Activated T-helper 9 cell treated with anti-CD3 and anti-CD28 coated beads, Interleukin-2, amount 50 U/mL, for 16 hours (primary cell): ENCODE measurements around the gene CACNA1D.
"Not testable (repeated sequence)": the region's sequence is repeated elsewhere in the genome, so short reads cannot be mapped to it uniquely, and the experiment has no call there.

Experiments used
- DNase-seq: peaks from one replicate; pipeline ENCODE4 v3.0.0-alpha.2; 2020; ENCODE audit warnings: low read depth

The CACNA1D gene

DNA sequence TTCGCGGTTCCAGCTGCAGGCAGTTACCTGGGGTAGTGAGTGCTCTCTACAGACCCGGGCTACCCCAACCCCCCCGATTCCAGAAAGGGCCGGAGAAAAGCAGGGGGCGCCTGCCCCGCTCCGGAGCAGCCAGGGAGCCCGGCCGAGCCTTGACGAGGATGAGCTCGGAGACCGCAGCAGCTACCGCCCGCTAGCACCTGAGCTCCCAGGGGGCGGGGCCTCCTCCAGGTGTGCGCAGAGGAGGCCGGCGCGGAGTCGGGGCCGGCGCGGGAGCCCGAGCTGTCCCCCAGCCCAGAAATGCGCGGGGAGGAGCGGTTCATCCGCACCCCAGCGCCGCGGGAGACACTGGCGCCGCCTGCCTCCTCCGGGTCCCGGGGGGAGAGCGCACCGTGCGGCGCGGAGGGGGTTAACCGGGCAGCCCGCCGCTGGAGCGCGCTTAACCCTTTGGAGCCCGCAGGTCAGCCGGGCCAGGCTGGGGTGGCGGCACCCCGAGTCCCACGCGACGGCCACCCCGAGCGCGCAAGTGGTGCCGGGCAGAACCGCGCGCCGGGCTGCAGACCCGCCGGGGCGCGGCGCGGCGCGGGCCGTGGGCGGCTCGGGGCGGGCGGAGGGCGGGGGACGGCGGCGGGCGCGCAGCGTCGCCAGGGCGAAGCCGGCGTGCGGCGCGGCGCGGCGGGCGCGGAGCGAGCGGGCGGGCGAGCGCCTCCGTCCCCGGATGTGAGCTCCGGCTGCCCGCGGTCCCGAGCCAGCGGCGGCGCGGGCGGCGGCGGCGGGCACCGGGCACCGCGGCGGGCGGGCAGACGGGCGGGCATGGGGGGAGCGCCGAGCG is at the start of gene CACNA1D:
Gene CACNA1D, plus strand, starts transcription at position 649 of the 829 bp plus-strand sequence. CDS start 556 bp downstream, outside the sequence.
- DNase-seq, result no peak

DNA sequence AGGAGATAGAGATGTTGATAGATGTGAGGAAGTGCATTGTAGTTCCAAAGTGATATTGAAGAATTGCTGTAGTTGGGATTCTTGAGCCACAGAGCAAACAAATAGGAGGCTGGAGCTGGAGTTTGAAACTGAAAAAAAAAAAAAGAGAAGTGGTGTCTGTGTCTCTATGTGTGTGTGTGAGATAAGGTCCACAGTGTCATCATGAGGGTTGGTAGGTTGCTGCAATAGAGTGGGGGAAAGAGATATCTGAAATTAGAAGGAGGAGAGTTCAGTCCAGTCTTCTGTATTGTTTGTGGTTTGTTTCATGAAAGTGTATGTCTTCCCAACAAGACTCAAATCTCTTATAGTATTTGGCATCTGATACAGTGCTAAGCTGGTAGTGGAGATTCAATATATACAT is 37.3 kb upstream of the CACNA1D start:
- no peak for DNase-seq

DNA sequence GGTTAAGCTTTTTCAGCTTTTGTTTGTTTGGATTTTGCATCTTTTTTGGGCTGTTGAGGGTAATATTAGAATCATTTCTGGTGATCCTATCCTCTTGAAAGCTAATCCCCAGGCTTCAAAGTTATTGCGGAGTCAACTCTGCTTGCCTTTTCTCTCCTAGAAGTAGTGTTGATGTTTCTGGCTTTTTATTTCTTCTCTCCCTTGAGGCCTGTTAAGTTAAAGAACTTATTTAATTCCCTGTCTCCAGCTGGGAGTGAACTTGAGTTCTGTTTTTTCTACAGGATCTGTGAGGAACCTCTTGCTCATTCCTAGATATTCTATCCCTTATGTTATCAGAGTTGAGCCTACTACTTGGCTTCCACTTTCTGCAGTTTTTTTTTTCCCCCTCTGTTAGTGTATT is 34.1 kb upstream of the CACNA1D start:
- no peak for DNase-seq

DNA sequence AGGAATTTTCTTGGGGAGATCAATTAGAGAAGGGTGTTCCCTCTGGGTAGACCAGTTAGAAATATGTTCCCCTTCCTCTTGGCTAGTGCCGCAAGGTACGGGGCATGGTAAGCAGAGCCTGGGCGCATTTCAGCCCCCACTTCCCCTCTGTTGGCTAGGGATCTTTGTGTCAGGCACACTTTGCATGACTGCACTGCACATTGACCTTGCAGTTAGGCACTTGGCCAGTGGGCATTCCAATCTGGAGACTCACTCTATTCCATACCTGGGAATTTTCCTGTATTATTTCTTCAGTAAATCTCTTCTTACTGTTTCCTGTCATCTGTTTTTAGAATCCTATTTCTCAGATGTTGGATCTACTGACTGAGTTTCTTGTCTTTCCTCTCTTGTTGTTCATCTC is 30.0 kb upstream of the CACNA1D start:
- DNase-seq, result no peak

DNA sequence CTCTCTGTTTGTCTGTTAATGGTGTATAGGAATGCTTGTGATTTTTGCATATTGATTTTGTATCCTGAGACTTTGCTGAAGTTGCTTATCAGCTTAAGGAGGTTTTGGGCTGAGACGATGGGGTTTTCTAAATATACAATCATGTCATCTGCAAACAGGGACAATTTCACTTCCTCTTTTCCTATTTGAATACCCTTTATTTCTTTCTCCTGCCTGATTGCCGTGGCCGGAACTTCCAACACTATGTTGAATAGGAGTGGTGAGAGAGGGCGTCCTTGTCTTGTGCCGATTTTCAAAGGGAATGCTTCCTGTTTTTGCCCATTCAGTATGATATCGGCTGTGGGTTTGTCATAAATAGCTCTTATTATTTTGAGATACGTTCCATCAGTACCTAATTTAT is 24.7 kb upstream of the CACNA1D start:
- DNase-seq, result not testable (repeated sequence)

DNA sequence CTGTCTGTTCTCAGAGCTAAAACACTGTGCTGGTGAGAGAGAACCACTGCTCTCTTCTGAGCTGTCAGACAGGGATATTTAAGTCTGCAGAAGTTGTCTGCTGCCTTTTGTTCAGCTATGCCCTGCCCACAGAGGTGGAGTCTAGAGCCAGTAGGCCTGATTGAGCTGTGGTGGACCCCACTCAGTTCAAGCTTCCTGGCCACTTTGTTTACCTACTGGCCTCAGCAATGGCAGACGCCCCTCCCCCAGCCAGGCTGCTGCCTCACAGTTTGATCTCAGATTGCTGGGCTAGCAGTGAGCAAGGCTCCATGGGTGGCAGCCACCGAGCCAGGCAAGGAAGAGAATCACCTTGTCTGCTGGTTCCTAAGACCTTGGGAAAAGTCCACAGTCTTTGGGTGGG is 21.0 kb upstream of the CACNA1D start:
- DNase-seq, result no peak

DNA sequence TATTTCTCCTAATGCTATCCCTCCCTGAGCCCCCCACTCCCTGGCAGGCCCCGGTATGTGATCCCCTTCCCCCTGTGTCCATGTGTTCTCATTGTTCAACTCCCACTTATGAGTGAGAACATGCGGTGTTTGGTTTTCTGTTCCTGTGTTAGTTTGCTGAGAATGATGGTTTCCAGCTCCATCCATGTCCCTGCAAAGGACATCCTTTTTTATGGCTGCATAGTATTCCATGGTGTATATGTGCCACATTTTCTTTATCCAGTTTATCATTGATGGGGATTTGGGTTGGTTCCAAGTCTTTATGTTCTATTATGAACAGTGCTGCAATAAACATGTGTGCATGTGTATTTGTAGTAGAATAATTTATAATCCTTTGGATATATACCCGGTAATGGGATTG is 18.0 kb upstream of the CACNA1D start:
- DNase-seq, result not testable (repeated sequence)

DNA sequence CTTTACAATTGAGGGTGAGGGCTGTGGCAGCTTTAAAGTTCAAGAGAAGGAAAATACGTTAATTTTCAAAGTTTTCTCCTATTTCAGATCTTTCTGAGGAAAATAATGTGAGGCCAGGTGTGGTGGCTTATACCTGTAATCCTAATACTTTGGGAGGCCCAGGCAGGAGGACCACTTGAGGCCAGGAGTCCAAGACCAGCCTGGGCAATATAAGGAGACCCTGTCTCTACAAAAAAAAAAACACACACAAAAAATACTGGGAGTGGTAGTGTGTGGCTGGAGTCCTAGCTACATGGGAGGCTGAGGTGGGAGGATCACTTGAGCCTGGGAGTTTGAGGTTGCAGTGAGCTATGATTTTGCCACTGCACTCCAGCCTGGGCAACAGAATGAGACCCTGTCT is 16.7 kb upstream of the CACNA1D start:
- DNase-seq, result not testable (repeated sequence)

DNA sequence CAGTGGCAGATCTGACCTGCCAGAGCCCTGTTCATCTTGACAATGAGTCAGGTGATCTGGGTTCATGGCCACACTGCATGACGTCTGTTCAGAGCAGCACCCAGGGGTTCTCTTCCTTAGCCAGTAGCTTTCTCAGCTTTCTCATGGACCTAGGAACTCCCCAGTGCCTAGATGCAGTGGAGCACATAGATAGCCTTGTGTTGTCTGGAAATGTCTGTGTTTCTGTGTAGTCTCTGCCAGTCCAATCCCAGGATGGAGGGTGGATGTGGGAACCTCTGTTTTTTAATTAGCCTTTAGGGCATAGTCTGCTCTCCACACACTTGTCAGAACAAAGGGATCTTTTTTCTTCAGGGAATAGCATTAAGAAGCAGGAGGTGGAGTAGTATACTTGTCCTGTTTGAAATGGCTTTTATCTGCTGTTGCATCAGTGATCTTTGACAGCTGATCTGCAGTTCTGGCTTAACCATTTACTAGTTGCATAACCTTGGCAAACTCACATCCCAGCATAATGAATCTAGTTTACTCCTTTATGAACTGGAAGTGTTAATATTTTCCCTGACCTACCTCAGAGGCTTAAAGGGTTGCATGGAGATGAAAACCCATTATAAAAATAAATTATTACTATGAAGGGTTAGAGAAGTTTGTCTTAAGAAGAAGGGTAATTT is 16.1 kb upstream of the CACNA1D start:
- DNase-seq, result no peak

DNA sequence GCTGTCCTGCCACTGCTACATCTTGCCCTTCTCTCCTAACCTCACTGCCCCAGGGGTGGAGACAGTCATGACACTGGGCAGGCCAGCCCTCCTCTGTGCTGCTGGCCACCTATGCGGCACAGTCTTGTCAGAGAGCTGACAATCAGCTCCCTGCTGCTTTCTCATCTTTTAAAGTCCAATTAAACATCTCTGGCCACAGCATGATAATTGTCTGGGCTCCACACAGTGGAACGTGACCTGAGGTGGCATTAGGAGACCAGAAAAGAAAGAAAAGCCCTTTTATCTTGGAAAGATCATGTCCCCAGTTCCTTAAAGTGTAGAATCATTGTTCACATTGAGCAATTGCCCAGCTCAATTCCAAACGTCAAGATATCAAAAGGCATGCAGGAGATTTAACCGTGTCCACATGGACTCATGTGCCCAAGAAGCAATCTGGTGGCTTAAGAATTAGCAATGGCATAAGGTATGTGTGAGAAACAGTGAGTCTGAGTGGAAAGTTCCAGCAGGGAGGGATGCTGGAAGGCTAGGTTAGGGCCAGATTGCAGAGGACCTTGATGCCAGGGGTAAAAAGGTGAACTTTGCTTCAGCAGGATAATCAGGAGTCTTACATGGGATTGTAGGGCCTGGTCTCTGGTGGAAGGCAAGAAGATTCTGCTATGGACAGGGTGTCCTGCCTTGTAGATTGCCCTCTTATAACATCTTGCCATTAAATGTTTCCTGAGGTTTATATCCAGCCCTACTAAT is 15.3 kb upstream of the CACNA1D start:
- DNase-seq, result no peak

DNA sequence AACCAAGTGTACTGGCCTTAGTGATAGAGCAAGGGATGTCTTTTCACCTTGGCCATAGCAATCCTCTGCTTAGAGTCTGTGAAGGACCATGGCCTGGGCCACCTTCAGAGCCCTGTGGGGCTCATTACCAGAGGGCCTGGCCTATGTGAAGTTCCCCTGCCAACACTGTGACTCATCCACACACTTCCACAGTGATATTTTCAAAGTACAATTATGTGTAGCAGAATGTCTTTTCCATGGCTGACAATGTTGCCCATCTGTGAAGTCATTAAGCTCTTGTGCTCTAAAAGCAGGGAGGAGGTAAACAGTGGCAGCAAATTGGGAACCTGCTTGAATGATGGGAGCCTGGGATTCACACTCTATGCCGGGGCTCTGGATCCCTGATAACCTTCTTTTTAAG is 12.2 kb upstream of the CACNA1D start:
- DNase-seq, result no peak

DNA sequence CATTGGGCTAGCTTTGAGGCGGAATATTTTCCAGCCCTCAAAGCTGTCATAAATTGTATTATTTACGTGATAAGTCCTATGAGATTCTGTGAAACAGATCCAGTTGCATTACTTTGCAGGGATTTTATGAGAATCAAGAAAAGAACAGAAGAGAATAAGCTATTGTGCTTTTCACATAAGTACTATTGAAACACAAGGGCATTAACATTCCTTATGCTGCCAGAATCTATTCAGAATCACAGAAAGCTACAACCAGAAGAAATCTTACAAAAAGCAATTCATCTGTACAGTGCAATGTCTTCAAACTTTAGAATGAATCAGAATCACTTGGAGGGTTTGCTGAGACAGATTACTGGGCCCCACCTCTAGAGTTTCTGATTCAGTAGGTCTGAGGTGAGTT is 10.6 kb upstream of the CACNA1D start:
- no peak for DNase-seq

DNA sequence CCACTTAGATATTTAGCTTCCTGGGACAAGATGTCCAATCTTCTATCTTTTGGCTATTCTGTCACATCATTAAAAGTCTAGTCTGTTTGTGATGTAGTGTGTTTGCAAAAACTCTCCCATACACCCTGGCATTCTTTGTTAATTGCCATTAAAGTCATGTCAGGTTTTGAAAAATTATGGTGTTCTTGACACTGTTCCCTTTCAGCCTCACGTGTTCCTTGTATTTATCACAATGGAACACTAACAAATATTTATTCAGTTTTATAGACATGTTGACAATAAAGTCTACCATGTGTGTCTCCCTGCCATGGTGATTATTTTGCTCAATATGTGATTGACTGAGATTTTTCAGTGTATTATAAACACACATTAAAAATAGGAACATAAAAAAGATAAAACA is 9.4 kb upstream of the CACNA1D start:
- no peak for DNase-seq

DNA sequence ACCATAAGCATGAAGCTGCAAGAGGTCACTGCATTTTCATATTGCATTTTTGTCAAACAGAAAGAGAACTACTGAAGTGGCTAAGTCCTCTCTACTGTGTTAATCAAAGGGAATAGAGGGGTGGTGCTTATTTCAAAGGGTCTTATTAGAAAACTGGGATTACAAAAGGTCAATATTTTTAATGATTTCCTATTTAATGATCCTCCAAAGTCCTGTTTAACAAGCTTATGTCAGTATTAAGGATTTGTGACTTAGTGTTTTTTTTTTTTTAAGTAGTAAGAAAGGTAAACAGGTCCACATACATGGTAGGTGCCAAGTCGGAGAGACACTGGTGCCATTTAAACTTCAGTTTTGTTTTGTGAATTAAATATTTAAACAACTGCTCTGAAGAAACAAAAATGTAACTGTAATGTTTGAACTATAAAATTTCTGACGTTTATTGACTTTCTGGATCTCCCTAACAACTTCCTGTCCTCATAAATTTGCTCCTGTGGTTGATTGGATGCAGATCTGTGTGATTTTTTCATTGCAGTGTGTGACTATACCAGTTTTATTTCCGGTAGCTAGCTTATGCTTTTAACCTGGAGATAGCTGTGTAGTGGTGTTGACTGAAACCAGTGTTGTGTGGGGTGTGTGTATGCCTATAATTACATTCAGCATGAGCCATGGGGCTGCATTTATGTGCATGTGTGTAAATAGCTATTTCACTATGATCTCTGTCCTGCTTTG is 8.6 kb upstream of the CACNA1D start:
- DNase-seq, result no peak

DNA sequence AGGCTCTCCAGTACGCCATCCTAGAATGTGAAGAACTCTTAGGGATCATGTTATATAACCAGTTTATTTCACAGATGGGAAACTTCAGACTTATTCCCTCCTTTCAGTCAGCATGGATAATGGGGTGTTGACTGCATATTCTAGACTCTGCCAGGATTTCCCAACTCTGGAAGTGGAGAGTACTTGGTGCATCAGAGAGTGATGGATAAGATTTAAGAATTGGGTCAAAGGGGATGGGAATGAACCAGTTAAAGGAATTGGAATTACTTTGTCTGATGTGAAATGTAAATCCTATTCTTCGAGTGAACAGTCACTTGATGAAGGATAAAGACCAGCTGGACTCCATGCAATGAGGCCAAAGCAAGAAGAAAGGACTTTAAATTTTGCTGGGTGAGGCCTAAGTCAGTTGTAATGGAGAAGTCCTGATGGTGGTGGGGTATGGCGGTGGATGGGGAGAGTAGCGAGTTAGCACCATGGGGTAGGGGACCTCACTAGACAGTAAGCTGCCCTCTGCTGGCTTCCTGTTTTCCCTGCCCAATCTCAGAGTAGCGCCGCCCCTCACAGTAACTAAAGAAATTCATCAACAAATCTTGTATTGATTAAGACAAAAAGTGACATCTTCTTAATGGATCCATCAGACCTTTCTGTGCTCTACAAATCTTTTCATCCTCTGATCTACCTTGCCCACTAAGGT is 7.3 kb upstream of the CACNA1D start:
- no peak for DNase-seq

DNA sequence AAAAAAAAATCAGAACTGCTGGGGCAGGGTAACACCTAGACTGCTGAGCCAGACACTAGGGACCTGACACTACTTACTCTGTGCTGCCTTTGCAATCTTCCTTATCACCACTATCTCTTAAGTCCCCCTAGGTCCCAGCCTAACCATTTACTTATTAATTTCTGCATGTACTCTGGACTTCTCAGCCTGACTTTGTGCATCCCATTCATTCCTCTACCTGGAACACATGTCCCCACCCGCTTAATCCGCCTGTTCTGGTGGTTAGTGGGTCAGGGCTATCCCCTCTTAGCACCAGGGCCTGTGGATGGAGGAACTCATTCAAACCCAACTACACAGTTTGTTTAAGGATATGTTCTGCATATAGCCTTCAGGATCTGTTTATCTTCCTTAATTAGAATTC is 5.0 kb upstream of the CACNA1D start:
- DNase-seq, result no peak

DNA sequence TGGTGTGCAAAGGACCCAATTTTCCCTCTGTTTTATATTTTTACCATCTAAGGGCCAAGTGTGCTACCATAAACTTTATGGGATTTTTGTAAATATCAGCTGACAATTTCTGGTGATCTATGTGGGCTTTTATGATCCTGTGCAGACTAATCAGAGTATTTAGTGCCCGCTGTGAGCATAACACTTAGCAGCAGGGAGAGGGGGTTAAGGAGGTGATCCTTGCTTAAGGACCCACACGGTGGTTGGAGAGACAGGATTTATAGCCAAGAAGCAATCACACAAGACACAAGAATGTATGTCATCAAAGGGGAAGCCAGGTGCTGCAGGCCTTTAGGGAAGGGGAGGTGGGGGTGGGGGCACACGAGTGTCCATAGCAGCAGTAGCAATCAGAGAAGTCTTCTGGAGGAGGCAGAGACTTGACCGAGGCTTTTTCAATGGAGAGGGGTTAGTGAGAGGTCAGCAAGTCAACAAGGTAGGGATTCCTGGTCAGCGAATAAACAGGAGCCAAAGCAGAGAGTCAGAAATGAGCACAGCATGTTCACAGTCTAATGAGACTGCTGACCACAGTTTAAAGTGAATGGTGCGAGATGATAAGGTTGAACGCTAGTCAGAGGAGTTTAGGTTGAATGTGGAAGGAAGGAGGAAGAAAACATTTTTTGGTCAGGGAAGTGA is 4.5 kb upstream of the CACNA1D start:
- no peak for DNase-seq

DNA sequence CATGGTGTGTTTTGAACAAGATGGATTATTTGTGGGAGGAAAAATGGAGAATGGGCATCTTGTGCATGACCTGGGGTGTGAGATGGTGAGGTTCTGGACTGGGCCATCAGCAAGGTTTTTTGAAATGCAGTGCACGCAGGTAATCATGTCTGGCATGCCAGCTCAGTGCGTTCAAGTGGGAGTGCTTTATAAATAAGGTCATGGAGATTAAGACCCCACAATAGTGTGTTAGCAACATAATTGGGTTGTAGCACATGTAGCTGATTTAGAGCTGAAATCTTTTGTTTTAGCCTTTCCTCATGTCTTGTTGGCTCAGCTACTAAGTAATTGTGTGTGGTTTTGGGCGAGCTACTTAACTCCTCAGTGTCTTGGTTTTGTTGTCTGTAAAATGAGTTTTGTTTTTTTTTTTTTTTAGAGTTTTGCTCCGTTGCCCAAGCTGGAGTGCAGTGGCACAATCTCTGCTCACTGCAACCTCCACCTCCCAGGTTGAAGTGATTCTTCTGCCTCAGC is 3.9 kb upstream of the CACNA1D start:
- DNase-seq, result no peak

DNA sequence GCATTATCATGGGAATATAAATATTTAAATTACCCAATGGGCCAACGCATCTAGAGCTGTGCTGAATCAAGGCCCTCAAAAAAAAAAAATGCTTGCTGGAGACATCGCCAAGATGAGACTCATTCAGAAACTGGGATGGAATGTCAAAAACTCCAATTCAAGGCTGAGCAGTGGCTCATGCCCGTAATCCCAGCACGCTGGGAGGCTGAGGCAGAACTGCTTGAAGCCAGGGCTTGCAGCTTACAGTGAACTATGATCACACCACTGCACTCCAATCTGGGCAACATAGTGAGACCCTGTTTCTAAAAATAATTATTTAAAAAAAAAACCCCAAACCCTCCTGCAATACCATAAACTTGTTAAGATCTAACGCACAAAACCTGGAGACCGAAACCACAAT is 3.1 kb upstream of the CACNA1D start:
- DNase-seq, result no peak

DNA sequence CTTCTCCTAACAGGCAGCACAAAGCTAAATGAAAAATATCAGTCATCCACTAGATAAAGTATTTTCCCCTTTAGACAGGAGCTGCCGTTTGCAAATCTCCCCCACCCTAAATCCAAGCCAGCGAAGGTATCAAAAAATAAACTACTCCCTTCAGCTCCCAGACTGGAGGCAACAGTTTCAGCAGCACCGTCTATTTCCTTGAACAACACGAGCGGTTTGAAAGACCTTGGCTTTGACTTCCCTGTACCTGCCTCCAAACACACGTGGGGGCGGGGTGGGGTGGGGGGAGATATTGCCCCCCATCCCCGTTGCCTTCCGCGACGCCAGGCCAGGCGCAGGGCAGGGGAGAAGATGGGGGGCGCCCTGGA is 832 bp upstream of the CACNA1D start:
- no peak for DNase-seq

DNA sequence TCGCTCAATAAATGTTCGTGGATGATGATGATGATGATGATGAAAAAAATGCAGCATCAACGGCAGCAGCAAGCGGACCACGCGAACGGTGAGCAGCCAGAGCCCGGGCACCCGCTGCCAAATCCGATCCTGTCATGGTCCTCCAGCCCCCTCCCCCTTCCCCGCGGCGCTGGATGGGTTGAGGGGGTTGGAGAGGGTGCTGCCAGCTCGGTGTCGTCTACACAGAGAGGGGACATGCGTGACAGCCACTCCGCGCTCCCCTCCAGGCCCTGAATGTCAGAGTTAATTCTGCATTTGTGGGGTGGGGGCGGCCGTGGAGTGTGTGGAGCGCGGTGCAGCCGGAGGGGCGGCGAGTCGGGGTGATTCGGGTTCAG is 722 bp downstream of the CACNA1D start:
- no peak for DNase-seq
